GM18517 (cell line): ENCODE data around the gene CMKLR1.

Experiments used
- ATAC-seq: cut with Tn5 transposase; IDR thresholded peaks from one replicate; pipeline ENCODE4 v1.9.1; 2021; ENCODE audit warnings: mild to moderate bottlenecking, moderate library complexity; ENCODE audit not compliant: unreplicated experiment

The CMKLR1 gene

GRCh38 chr12:108363165-108363564, 24.1 kb upstream of the CMKLR1 start:
- no peak for ATAC-seq

- no peak for ATAC-seq
These were observed 22.5 kb upstream of the CMKLR1 start for GRCh38 chr12:108361606-108362005.

- no peak for ATAC-seq
These were observed 21.4 kb upstream of the CMKLR1 start for GRCh38 chr12:108360487-108360886.

GRCh38 chr12:108360057-108360456, 20.9 kb upstream of the CMKLR1 start:
- no peak for ATAC-seq

- no peak for ATAC-seq
These were observed 19.5 kb upstream of the CMKLR1 start for GRCh38 chr12:108358580-108358965.

GRCh38 chr12:108357834-108358579, 18.9 kb upstream of the CMKLR1 start:
- ATAC-seq, result no peak

GRCh38 chr12:108356835-108357806, 18.0 kb upstream of the CMKLR1 start:
- no peak for ATAC-seq

- ATAC-seq, result no peak
These were observed 16.0 kb upstream of the CMKLR1 start for GRCh38 chr12:108355069-108355468.

GRCh38 chr12:108352591-108352990, 13.5 kb upstream of the CMKLR1 start:
- no peak for ATAC-seq

- no peak for ATAC-seq
These were observed 11.4 kb upstream of the CMKLR1 start for GRCh38 chr12:108350511-108350910.

- no peak for ATAC-seq
These were observed 10.2 kb upstream of the CMKLR1 start for GRCh38 chr12:108349278-108349688.

GRCh38 chr12:108348842-108349241, 9.7 kb upstream of the CMKLR1 start:
- no peak for ATAC-seq

- no peak for ATAC-seq
These were observed 7.9 kb upstream of the CMKLR1 start for GRCh38 chr12:108346727-108347710.

- no peak for ATAC-seq
These were observed 6.9 kb upstream of the CMKLR1 start for GRCh38 chr12:108345716-108346633.

- no peak for ATAC-seq
These were observed 3.9 kb upstream of the CMKLR1 start for GRCh38 chr12:108342985-108343384.

- no peak for ATAC-seq
These were observed 3.0 kb upstream of the CMKLR1 start for GRCh38 chr12:108341854-108342847.

GRCh38 chr12:108341356-108341755, 2.2 kb upstream of the CMKLR1 start:
- ATAC-seq, result no peak

GRCh38 chr12:108340037-108340436, 926 bp upstream of the CMKLR1 start:
- ATAC-seq, result no peak
